SK-N-SH (cell line): ENCODE measurements around the gene CYB561. TPM values are rescaled to one million over a fixed set of nuclear protein-coding genes. Genes with fewer than 3 reads are reported as not detected.
A peak's percentile ranks its signal among the peaks of the same experiment; 100 is the strongest.

ENCODE experiments used
- CTCF ChIA-PET: fragments of 300-600, 350-600 bp; formaldehyde crosslinking; extraction: SDS; loops from one replicate; lab custom pipeline; 2021; lab: Yijun Ruan, JAX
- POLR2A ChIA-PET: fragments of 350-600 bp; sonication (Branson Sonifier 250); formaldehyde crosslinking; extraction: SDS; loops from one replicate; lab custom pipeline; 2020; ENCODE audit warnings: antibody characterized with exemption, inconsistent platforms; lab: Yijun Ruan, JAX
- DNase-seq: peaks from one replicate; pipeline ENCODE4 v3.0.0; 2012
- H2AFZ ChIP-seq: fragments of 200-600 bp; sonication (generic); 2 replicates; pipeline ENCODE4 v1.8.1; 2016; ENCODE audit warnings: antibody characterized with exemption, mild to moderate bottlenecking, low read depth
- H3F3A ChIP-seq: fragments of 200-600 bp; sonication (generic); replicated peaks from 2 replicates; pipeline ENCODE3; 2016; ENCODE audit warnings: antibody characterized with exemption, mild to moderate bottlenecking; ENCODE audit not compliant: insufficient read depth
- H3K27ac ChIP-seq, 2 experiments: fragments of 200-500 bp in 1 of 2; fragments of 200-600 bp in 1 of 2; sonication (Bioruptor generic) in 1 of 2; sonication (generic), shearing (Covaris generic) in 1 of 2; 2 replicates each; pipeline versions ENCODE4 v1.5.1 to v1.6.1; 2014 to 2016; ENCODE audit warnings: low read depth in 2 of 2, inconsistent platforms in 1 of 2, low read length in 1 of 2, mild to moderate bottlenecking in 1 of 2, mixed read lengths in 1 of 2
- H3K27me3 ChIP-seq: fragments of 200-600 bp; sonication (generic), shearing (Covaris generic); 2 replicates; pipeline ENCODE4 v1.6.1; 2016; ENCODE audit warnings: mixed run types; ENCODE audit not compliant: insufficient read depth
- H3K36me3 ChIP-seq, 2 experiments: fragments of 200-500 bp in 1 of 2; fragments of 200-600 bp in 1 of 2; sonication (Bioruptor generic) in 1 of 2; sonication (generic) in 1 of 2; replicated peaks in 1 of 2; 2 replicates each; pipeline versions ENCODE3 to v1.5.1; 2014 to 2016; ENCODE audit warnings: low read length in 1 of 2, mild to moderate bottlenecking in 1 of 2; ENCODE audit not compliant: insufficient read depth in 2 of 2, control insufficient read depth in 1 of 2
- H3K4me1 ChIP-seq, 2 experiments: fragments of 200-500 bp in 1 of 2; fragments of 200-600 bp in 1 of 2; sonication (Bioruptor generic) in 1 of 2; sonication (generic), shearing (Covaris generic) in 1 of 2; 2 replicates each; pipeline versions ENCODE4 v1.5.1 to v1.6.1; 2014 to 2016; ENCODE audit warnings: low read depth in 1 of 2, low read length in 1 of 2, mixed run types in 1 of 2; ENCODE audit not compliant: insufficient read depth in 2 of 2, control insufficient read depth in 1 of 2
- H3K4me2 ChIP-seq: fragments of 200-600 bp; sonication (generic), shearing (Covaris generic); 2 replicates; pipeline ENCODE4 v1.6.1; 2017; ENCODE audit warnings: mixed run types
- H3K4me3 ChIP-seq, 2 experiments: fragments of 200-500 bp in 1 of 2; fragments of 200-600 bp in 1 of 2; sonication (Bioruptor generic) in 1 of 2; sonication (generic), shearing (Covaris generic) in 1 of 2; 2 replicates each; pipeline versions ENCODE4 v1.5.1 to v1.8.1; 2014 to 2016; ENCODE audit warnings: low read depth in 2 of 2, inconsistent platforms in 1 of 2, low read length in 1 of 2, mild to moderate bottlenecking in 1 of 2, mixed read lengths in 1 of 2, moderate library complexity in 1 of 2
- H3K79me2 ChIP-seq: fragments of 200-600 bp; sonication (generic); 2 replicates; pipeline ENCODE4 v1.8.1; 2017; ENCODE audit warnings: mild to moderate bottlenecking; ENCODE audit not compliant: insufficient read depth
- H3K9ac ChIP-seq: fragments of 200-600 bp; sonication (generic); 2 replicates; pipeline ENCODE4 v1.6.1; 2017; ENCODE audit warnings: mixed run types
- H3K9me2 ChIP-seq: fragments of 200-600 bp; sonication (generic); 2 replicates; pipeline ENCODE4 v1.6.1; 2017; ENCODE audit warnings: mixed run types
- H3K9me3 ChIP-seq: fragments of 200-600 bp; sonication (generic); 2 replicates; pipeline ENCODE4 v1.6.1; 2017; ENCODE audit warnings: mixed run types, mild to moderate bottlenecking, moderate library complexity
- H4K20me1 ChIP-seq: fragments of 200-600 bp; sonication (generic); 2 replicates; pipeline ENCODE4 v1.6.1; 2017; ENCODE audit warnings: mild to moderate bottlenecking, mixed run types; ENCODE audit not compliant: insufficient read depth
- CHD2 ChIP-seq: fragments of 150-350 bp; IDR thresholded peaks from 2 replicates; pipeline ENCODE4 v1.6.1; 2018; ENCODE audit warnings: low read length; ENCODE audit not compliant: partially characterized antibody
- GATA2 ChIP-seq: sonication (generic); formaldehyde crosslinking; IDR thresholded peaks from 2 replicates; pipeline ENCODE4 v1.5.0; 2020; ENCODE audit warnings: mild to moderate bottlenecking, missing genetic modification reagents
- MAX ChIP-seq: IDR thresholded peaks from 2 replicates; pipeline ENCODE4 v1.4.0; 2012; ENCODE audit warnings: low read depth
- NFIC ChIP-seq: IDR thresholded peaks from 2 replicates; pipeline ENCODE4 v1.4.0; 2012; ENCODE audit warnings: borderline replicate concordance
- RAD21 ChIP-seq: IDR thresholded peaks from 2 replicates; pipeline ENCODE4 v1.6.1; 2012; ENCODE audit warnings: mild to moderate bottlenecking, low read length
- REST ChIP-seq: IDR thresholded peaks from 2 replicates; pipeline ENCODE4 v1.6.1; 2012; ENCODE audit warnings: mild to moderate bottlenecking, low read depth, low read length, moderate library complexity
- TEAD4 ChIP-seq: IDR thresholded peaks from 2 replicates; pipeline ENCODE4 v1.4.0; 2012; ENCODE audit warnings: mild to moderate bottlenecking, borderline replicate concordance; ENCODE audit not compliant: insufficient read depth
- YY1 ChIP-seq: IDR thresholded peaks from 2 replicates; pipeline ENCODE4 v1.4.0; 2012; ENCODE audit warnings: low read depth, mild to moderate bottlenecking
- WGBS: methylation state at CpG from one replicate; pipeline ENCODE4 v1.1.6; 2017; ENCODE audit warnings: low lambda C conversion rate; 5-methylcytosine and 5-hydroxymethylcytosine counted together
- polyA plus RNA-seq, 3 experiments: library from polyadenylated mRNA; depleted of rRNA; stranded (reverse); fragments of >200 nt; gene quantifications; 2 replicates each; pipeline ENCODE4 v1.2.3, GENCODE V29; 2012

CYB561 gene
- polyA plus RNA-seq, 1 of the 3 experiments (the other 2 are of a cell fraction): 28.3 TPM

DNA sequence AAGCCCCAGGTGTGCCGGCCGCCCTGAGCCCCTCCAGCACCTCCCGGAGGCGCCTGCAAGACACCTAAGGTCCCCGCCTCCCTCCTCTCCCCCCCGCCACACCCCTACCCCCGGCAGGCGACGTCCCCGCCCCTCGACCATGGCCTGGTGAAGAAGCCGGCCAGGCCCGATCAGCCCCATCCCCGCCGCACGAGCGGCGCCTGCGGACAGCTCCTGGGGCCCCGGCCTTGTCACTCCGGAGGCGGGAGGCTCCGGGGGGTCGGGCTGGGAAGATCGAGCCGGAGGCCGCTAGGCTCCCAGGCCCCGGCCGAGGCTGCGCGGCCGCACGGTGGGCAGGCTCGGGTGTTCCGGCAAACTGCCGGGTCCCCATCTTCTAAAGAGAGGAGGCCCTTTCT lies 30.4 kb upstream of the CYB561 start:
- Histone ChIP-seq H3K4me2 (peak overlapping the region; percentile 88), H3K9me2 (no peaks in the 10 kb centered on the region), H2AFZ (peak overlapping the region; percentile 63; the same call in 1 of the 2 replicates), H3K79me2 (no peaks in the 10 kb centered on the region), H3K9ac (peak overlapping the region; percentile 38; the same call in 1 of the 2 replicates), H3K9me3 (no peaks in the 10 kb centered on the region), H3F3A (peaks cover 10% of the 10 kb centered on the region), H3K36me3 (peaks cover 0 to 1% of the 10 kb centered on the region in 2 experiments), H4K20me1 (no peaks in the 10 kb centered on the region), H3K4me1 (peaks cover 9 to 65% of the 10 kb centered on the region in 2 experiments), H3K4me3 (peak overlapping the region; percentile 59 to 67), H3K27me3 (no peaks in the 10 kb centered on the region), H3K27ac (peak overlapping the region in 1 of 2 experiments; percentile 86; a peak in 2 of 4 replicates)
- DNase-seq: peak; percentile 92
- TF ChIP-seq GATA2 (CRISPR knock-in tag) (no peak), MAX (peak; percentile 18; the same call in 1 of the 2 replicates), REST (peak; percentile 55; the same call in 1 of the 2 replicates)
- CTCF ChIA-PET: interaction anchor here (1.0 to 13.7 kb wide), 6 partner anchors 10 to 124 kb away, joined by 3 to 708 read pairs (median 34); partner anchors contain the start of genes CYB561 and TACO1
- POLR2A ChIA-PET: interaction anchor here (0.9 to 9.6 kb wide), 12 partner anchors 9 to 297 kb away, joined by 3 to 212 read pairs (median 6); partner anchors contain the start of genes CCDC47, CYB561, DCAF7 and DDX42
- WGBS: 44% methylated on average over 10 of the region's 36 CpGs

GRCh38 chr17:63475491-63476412 lies 29.6 kb upstream of the CYB561 start:
- Histone ChIP-seq H3K4me2 (no peak overlapping the region; the same call in 1 of the 2 replicates), H4K20me1 (no peaks in the 10 kb centered on the region), H3K9me2 (no peaks in the 10 kb centered on the region), H3K9me3 (no peaks in the 10 kb centered on the region), H3K9ac (no peak overlapping the region), H3K4me1 (peaks cover 9 to 58% of the 10 kb centered on the region in 2 experiments), H3K27ac (peak overlapping the region in 1 of 2 experiments; percentile 86; a peak in 2 of 4 replicates), H2AFZ (no peak overlapping the region), H3K79me2 (no peaks in the 10 kb centered on the region), H3F3A (peaks cover 10% of the 10 kb centered on the region), H3K4me3 (peak overlapping the region in 1 of 2 experiments; percentile 59; a peak in 1 of 4 replicates), H3K36me3 (no peaks in the 10 kb centered on the region), H3K27me3 (no peaks in the 10 kb centered on the region)
- ChIA-PET CTCF (interaction anchor here (0.8 to 13.7 kb wide), 7 partner anchors 10 to 136 kb away, joined by 3 to 708 read pairs (median 4); partner anchors contain the start of genes CYB561 and TACO1), POLR2A (interaction anchor here (0.9 to 9.6 kb wide), 11 partner anchors 8 to 298 kb away, joined by 3 to 212 read pairs (median 7); partner anchors contain the start of genes CCDC47, CYB561, DCAF7 and DDX42)
- TF ChIP-seq GATA2 (CRISPR knock-in tag) (no peak), TEAD4 (no peak), CHD2 (peak; percentile 8), RAD21 (no peak), YY1 (no peak), NFIC (no peak)
- peak; percentile 65 for DNase-seq
- WGBS: 85% methylated on average over 25 of the region's 28 CpGs
